OCI-LY3 (cell line): ENCODE results near the gene RBL2.

ENCODE experiments used
- H2AFZ ChIP-seq: fragments of 200-600, 300-600 bp; shearing (Covaris generic); 2 replicates; pipeline ENCODE4 v1.6.0; 2014; ENCODE audit warnings: antibody characterized with exemption, low read depth, low read length
- H3K27ac ChIP-seq: fragments of 200-600, 300-600 bp; sonication (generic); 2 replicates; pipeline ENCODE4 v1.5.1; 2014; ENCODE audit warnings: mild to moderate bottlenecking, low read length, moderate library complexity, mixed read lengths
- H3K27me3 ChIP-seq: fragments of 200-600, 300-600 bp; sonication (generic); 2 replicates; pipeline ENCODE4 v1.6.1; 2014; ENCODE audit warnings: low read depth, low read length, mixed read lengths
- H3K36me3 ChIP-seq: fragments of 200-600, 300-600 bp; sonication (generic); replicated peaks from 2 replicates; pipeline ENCODE3; 2014; ENCODE audit warnings: low read depth, low read length, mixed read lengths
- H3K4me1 ChIP-seq: fragments of 300-600, 200-600 bp; sonication (generic); 2 replicates; pipeline ENCODE4 v1.6.1; 2014; ENCODE audit warnings: low read length, mixed read lengths
- H3K4me2 ChIP-seq: fragments of 200-600, 300-600 bp; sonication (generic); 2 replicates; pipeline ENCODE4 v1.6.1; 2014; ENCODE audit warnings: low read length, mixed read lengths
- H3K4me3 ChIP-seq: fragments of 300-600, 200-600 bp; sonication (generic); 2 replicates; pipeline ENCODE4 v1.5.1; 2014; ENCODE audit warnings: antibody characterized with exemption, mild to moderate bottlenecking, low read length, moderate library complexity
- H3K79me2 ChIP-seq: fragments of 300-600, 200-600 bp; shearing (Covaris generic); 2 replicates; pipeline ENCODE4 v1.6.1; 2014; ENCODE audit warnings: mild to moderate bottlenecking, low read length, mixed read lengths
- H3K9ac ChIP-seq: fragments of 300-600, 200-600 bp; shearing (Covaris generic); 2 replicates; pipeline ENCODE4 v1.6.0; 2014; ENCODE audit warnings: mild to moderate bottlenecking, low read length, moderate library complexity
- H3K9me3 ChIP-seq: fragments of 200-600, 300-600 bp; shearing (Covaris generic); 2 replicates; pipeline ENCODE4 v1.6.1; 2014; ENCODE audit warnings: low read length, mixed read lengths; ENCODE audit not compliant: insufficient read depth
- H4K20me1 ChIP-seq: fragments of 200-600, 300-600 bp; sonication (generic); 2 replicates; pipeline ENCODE4 v1.6.1; 2016; ENCODE audit warnings: low read length, mixed read lengths; ENCODE audit not compliant: insufficient read depth
- CTCF ChIP-seq: fragments of 200-600, 300-600 bp; sonication (generic); IDR thresholded peaks from 2 replicates; pipeline ENCODE4 v1.5.1; 2014; ENCODE audit warnings: antibody characterized with exemption, low read length, low read depth
- EZH2phosphoT487 ChIP-seq: fragments of 200-600 bp; shearing (Covaris generic); IDR thresholded peaks from 2 replicates; pipeline ENCODE4 v1.6.1; 2018; ENCODE audit warnings: antibody characterized with exemption, mixed run types, low read depth

Gene RBL2

GRCh38 chr16:53495325-53495724 lies 61.1 kb downstream of the RBL2 start:
- no peaks in the 10 kb centered on the region for H3K4me1 ChIP-seq
- H3K36me3 ChIP-seq, result peaks cover 35% of the 10 kb centered on the region
- no peak overlapping the region for H3K27ac ChIP-seq
- no peaks in the 10 kb centered on the region for H3K79me2 ChIP-seq
- no peak overlapping the region for H3K9ac ChIP-seq
- H3K27me3 ChIP-seq, result no peaks in the 10 kb centered on the region
- no peak for TF ChIP-seq EZH2phosphoT487
- TF ChIP-seq CTCF, result no peak
- no peak overlapping the region for H3K4me3 ChIP-seq
- no peak overlapping the region for H3K4me2 ChIP-seq
- H4K20me1 ChIP-seq, result no peaks in the 10 kb centered on the region
- no peak overlapping the region for H2AFZ ChIP-seq
- no peaks in the 10 kb centered on the region for H3K9me3 ChIP-seq

- H4K20me1 ChIP-seq, result no peaks in the 10 kb centered on the region
- H3K4me3 ChIP-seq, result no peak overlapping the region
- no peaks in the 10 kb centered on the region for H3K9me3 ChIP-seq
- H3K27me3 ChIP-seq, result no peaks in the 10 kb centered on the region
- no peak overlapping the region for H3K4me2 ChIP-seq
- no peak for TF ChIP-seq EZH2phosphoT487
- TF ChIP-seq CTCF, result no peak
- H3K36me3 ChIP-seq, result peaks cover 18% of the 10 kb centered on the region
- H2AFZ ChIP-seq, result no peak overlapping the region
- no peak overlapping the region for H3K27ac ChIP-seq
- H3K9ac ChIP-seq, result no peak overlapping the region
- 0 out of 2 replicates have a peak, but pooled peaks cover 6% of the 10 kb centered on the region for H3K79me2 ChIP-seq
- peaks cover 7% of the 10 kb centered on the region for H3K4me1 ChIP-seq
Observed at GRCh38 chr16:53498984-53499383, 64.7 kb downstream of the RBL2 start.

- TF ChIP-seq EZH2phosphoT487 (no peak), CTCF (no peak)
- H3K4me3 ChIP-seq, result no peak overlapping the region
- 0 out of 2 replicates have a peak, but pooled peaks cover 6% of the 10 kb centered on the region for H3K79me2 ChIP-seq
- no peak overlapping the region for H2AFZ ChIP-seq
- no peaks in the 10 kb centered on the region for H3K27me3 ChIP-seq
- no peak overlapping the region for H3K9ac ChIP-seq
- peaks cover 12% of the 10 kb centered on the region for H3K4me1 ChIP-seq
- peaks cover 2% of the 10 kb centered on the region for H3K36me3 ChIP-seq
- peak overlapping the region; percentile 92 for H3K4me2 ChIP-seq
- no peaks in the 10 kb centered on the region for H4K20me1 ChIP-seq
- H3K9me3 ChIP-seq, result no peaks in the 10 kb centered on the region
- H3K27ac ChIP-seq, result no peak overlapping the region
Observed at GRCh38 chr16:53501216-53501859, 67.1 kb downstream of the RBL2 start.

- Histone ChIP-seq H3K27me3 (no peaks in the 10 kb centered on the region), H2AFZ (peak within 1 kb of the TSS; percentile 73; the same call in 1 of the 2 replicates), H3K9ac (peak within 1 kb of the TSS; percentile 86), H3K79me2 (0 out of 2 replicates have a peak, but pooled peaks cover 6% of the 10 kb centered on the region), H3K36me3 (peaks cover 2% of the 10 kb centered on the region), H3K4me1 (peaks cover 12% of the 10 kb centered on the region), H4K20me1 (no peaks in the 10 kb centered on the region), H3K4me3 (peak within 1 kb of the TSS; percentile 92), H3K9me3 (no peaks in the 10 kb centered on the region), H3K27ac (peak within 1 kb of the TSS; percentile 58), H3K4me2 (peak within 1 kb of the TSS; percentile 93)
- TF ChIP-seq EZH2phosphoT487 (no peak), CTCF (no peak)
Observed at GRCh38 chr16:53502331-53503269, 68.3 kb downstream of the RBL2 start, which contains the start of gene AKTIP. AKTIP (minus strand) TSS chr16:53503209; CDS start chr16:53500259, 2,950 bp downstream.
